OCI-LY3 (cell line): ENCODE data around the gene ARL13A.

Experiments
- H2AFZ ChIP-seq: fragments of 200-600, 300-600 bp; shearing (Covaris generic); 2 replicates; pipeline ENCODE4 v1.6.0; 2014; ENCODE audit warnings: antibody characterized with exemption, low read depth, low read length
- H3K27ac ChIP-seq: fragments of 200-600, 300-600 bp; sonication (generic); 2 replicates; pipeline ENCODE4 v1.5.1; 2014; ENCODE audit warnings: mild to moderate bottlenecking, low read length, moderate library complexity, mixed read lengths
- H3K27me3 ChIP-seq: fragments of 200-600, 300-600 bp; sonication (generic); 2 replicates; pipeline ENCODE4 v1.6.1; 2014; ENCODE audit warnings: low read depth, low read length, mixed read lengths
- H3K36me3 ChIP-seq: fragments of 200-600, 300-600 bp; sonication (generic); replicated peaks from 2 replicates; pipeline ENCODE3; 2014; ENCODE audit warnings: low read depth, low read length, mixed read lengths
- H3K4me1 ChIP-seq: fragments of 300-600, 200-600 bp; sonication (generic); 2 replicates; pipeline ENCODE4 v1.6.1; 2014; ENCODE audit warnings: low read length, mixed read lengths
- H3K4me2 ChIP-seq: fragments of 200-600, 300-600 bp; sonication (generic); 2 replicates; pipeline ENCODE4 v1.6.1; 2014; ENCODE audit warnings: low read length, mixed read lengths
- H3K4me3 ChIP-seq: fragments of 300-600, 200-600 bp; sonication (generic); 2 replicates; pipeline ENCODE4 v1.5.1; 2014; ENCODE audit warnings: antibody characterized with exemption, mild to moderate bottlenecking, low read length, moderate library complexity
- H3K79me2 ChIP-seq: fragments of 300-600, 200-600 bp; shearing (Covaris generic); 2 replicates; pipeline ENCODE4 v1.6.1; 2014; ENCODE audit warnings: mild to moderate bottlenecking, low read length, mixed read lengths
- H3K9ac ChIP-seq: fragments of 300-600, 200-600 bp; shearing (Covaris generic); 2 replicates; pipeline ENCODE4 v1.6.0; 2014; ENCODE audit warnings: mild to moderate bottlenecking, low read length, moderate library complexity
- H3K9me3 ChIP-seq: fragments of 200-600, 300-600 bp; shearing (Covaris generic); 2 replicates; pipeline ENCODE4 v1.6.1; 2014; ENCODE audit warnings: low read length, mixed read lengths; ENCODE audit not compliant: insufficient read depth
- H4K20me1 ChIP-seq: fragments of 200-600, 300-600 bp; sonication (generic); 2 replicates; pipeline ENCODE4 v1.6.1; 2016; ENCODE audit warnings: low read length, mixed read lengths; ENCODE audit not compliant: insufficient read depth
- EZH2phosphoT487 ChIP-seq: fragments of 200-600 bp; shearing (Covaris generic); IDR thresholded peaks from 2 replicates; pipeline ENCODE4 v1.6.1; 2018; ENCODE audit warnings: antibody characterized with exemption, mixed run types, low read depth
- TF ChIP-seq, protein P1 (sequence below): fragments of 200-600, 300-600 bp; sonication (generic); IDR thresholded peaks from 2 replicates; pipeline ENCODE4 v1.5.1; 2014; ENCODE audit warnings: antibody characterized with exemption, low read length, low read depth

Gene ARL13A

DNA sequence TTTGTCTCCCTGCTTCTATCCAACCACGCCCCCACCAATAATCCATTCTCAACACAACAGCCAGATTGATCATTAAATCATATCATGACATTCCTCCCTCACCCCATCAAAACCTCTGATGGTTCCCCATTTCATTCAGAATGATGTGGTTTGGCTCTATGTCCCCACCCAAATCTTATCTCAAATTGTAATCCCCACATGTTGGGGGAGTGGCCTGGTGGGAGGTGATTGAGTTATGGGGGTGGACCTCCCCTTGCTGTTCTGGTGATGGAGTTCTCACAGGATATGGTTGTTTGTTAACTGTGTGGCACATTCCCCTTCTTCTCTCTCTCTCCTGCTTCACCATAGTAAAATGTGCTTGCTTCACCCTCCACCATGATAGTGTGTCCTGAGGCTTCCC, 59.1 kb downstream of the ARL13A start:
- no peak overlapping the region for H3K4me3 ChIP-seq
- H3K36me3 ChIP-seq = no peaks in the 10 kb centered on the region
- no peaks in the 10 kb centered on the region for H3K4me1 ChIP-seq

DNA sequence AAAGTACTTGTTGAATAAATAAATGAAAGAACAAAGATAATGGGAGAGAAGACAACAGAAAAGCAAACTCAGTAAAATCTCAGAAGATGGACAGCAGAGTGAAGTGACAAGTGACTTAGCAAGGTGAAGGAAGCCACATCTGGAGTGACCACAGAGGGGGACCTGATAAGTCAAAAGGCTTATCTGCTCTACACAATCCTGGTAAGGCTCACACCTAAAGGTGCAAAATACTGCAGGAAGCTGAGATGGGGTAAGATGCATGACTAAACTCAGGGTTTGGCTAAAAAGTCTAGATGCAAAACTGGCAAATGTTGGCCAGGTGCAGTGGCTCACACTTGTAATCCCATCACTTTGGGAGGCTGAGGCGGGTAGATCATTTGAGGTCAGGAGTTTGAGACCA, 60.2 kb downstream of the ARL13A start:
- Histone ChIP-seq H3K4me1 (no peaks in the 10 kb centered on the region), H3K9me3 (no peaks in the 10 kb centered on the region)

More for the DNA sequence above, 59.1 kb downstream of the ARL13A start:
- no peak overlapping the region for H2AFZ ChIP-seq
- no peak overlapping the region for H3K4me2 ChIP-seq
- H3K27me3 ChIP-seq = no peaks in the 10 kb centered on the region
- no peaks in the 10 kb centered on the region for H4K20me1 ChIP-seq
- TF ChIP-seq, protein P1, sequence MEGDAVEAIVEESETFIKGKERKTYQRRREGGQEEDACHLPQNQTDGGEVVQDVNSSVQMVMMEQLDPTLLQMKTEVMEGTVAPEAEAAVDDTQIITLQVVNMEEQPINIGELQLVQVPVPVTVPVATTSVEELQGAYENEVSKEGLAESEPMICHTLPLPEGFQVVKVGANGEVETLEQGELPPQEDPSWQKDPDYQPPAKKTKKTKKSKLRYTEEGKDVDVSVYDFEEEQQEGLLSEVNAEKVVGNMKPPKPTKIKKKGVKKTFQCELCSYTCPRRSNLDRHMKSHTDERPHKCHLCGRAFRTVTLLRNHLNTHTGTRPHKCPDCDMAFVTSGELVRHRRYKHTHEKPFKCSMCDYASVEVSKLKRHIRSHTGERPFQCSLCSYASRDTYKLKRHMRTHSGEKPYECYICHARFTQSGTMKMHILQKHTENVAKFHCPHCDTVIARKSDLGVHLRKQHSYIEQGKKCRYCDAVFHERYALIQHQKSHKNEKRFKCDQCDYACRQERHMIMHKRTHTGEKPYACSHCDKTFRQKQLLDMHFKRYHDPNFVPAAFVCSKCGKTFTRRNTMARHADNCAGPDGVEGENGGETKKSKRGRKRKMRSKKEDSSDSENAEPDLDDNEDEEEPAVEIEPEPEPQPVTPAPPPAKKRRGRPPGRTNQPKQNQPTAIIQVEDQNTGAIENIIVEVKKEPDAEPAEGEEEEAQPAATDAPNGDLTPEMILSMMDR = no peak
- no peak for TF ChIP-seq EZH2phosphoT487
- no peaks in the 10 kb centered on the region for H3K9me3 ChIP-seq
- no peaks in the 10 kb centered on the region for H3K79me2 ChIP-seq
- no peak overlapping the region for H3K9ac ChIP-seq
- no peak overlapping the region for H3K27ac ChIP-seq

DNA sequence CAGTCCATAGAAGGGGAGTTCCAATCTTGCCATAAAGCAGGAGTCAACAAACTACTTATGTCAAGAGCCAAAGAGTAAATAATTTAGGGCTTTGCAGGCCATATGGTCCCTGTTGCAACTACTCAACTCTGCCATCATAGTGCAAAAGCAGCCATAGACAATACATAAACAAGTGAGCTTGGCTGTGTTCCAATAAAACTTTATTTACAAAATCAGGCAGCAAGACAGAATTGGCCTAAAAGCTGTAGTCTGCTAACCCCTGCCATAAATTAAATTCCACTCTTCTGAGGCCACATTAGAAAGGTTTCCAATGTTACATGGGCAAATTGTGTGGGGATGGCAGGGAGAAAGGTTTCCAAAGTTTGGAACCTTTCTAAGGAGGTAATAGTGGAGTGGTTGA, 67.7 kb downstream of the ARL13A start:
- Histone ChIP-seq H3K4me3 (no peak overlapping the region), H4K20me1 (no peaks in the 10 kb centered on the region), H3K36me3 (peaks cover 13% of the 10 kb centered on the region), H3K27ac (no peak overlapping the region), H3K79me2 (no peaks in the 10 kb centered on the region), H3K27me3 (no peaks in the 10 kb centered on the region), H2AFZ (no peak overlapping the region), H3K9me3 (no peaks in the 10 kb centered on the region), H3K9ac (no peak overlapping the region), H3K4me2 (no peak overlapping the region), H3K4me1 (no peaks in the 10 kb centered on the region)
- no peak for TF ChIP-seq EZH2phosphoT487

More for the DNA sequence above, 60.2 kb downstream of the ARL13A start:
- Histone ChIP-seq H3K27ac (no peak overlapping the region), H3K9ac (no peak overlapping the region), H3K27me3 (no peaks in the 10 kb centered on the region), H3K4me2 (no peak overlapping the region), H3K79me2 (no peaks in the 10 kb centered on the region), H3K4me3 (no peak overlapping the region), H3K36me3 (no peaks in the 10 kb centered on the region), H4K20me1 (no peaks in the 10 kb centered on the region), H2AFZ (no peak overlapping the region)
- TF ChIP-seq, protein P1 = no peak
- TF ChIP-seq EZH2phosphoT487 = no peak

DNA sequence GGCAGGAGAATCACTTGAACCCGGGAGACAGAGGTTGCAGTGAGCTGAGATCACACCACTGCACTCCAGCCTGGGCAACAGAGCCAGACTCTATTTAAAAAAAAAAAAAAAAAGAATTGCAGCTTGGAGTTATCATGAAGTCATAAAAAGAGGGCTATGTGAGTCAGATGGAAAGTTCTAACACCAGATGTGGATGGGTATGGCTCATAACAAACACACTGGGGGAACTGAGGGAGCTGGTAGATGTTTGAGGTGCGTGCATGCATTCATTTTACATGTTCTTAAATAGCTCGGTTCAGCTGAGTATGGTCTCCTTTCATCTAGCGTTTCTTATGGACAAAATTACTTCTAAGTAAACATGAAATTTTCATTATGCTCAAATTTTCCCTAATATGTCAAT, 70.7 kb downstream of the ARL13A start:
- TF ChIP-seq EZH2phosphoT487 = no peak
- TF ChIP-seq, protein P1 = no peak
- H3K36me3 ChIP-seq = peaks cover 10% of the 10 kb centered on the region
- H3K79me2 ChIP-seq = no peaks in the 10 kb centered on the region
- H3K9me3 ChIP-seq = no peaks in the 10 kb centered on the region
- H2AFZ ChIP-seq = no peak overlapping the region
- no peak overlapping the region for H3K4me2 ChIP-seq
- H3K4me1 ChIP-seq = no peaks in the 10 kb centered on the region
- no peak overlapping the region for H3K4me3 ChIP-seq
- H3K27me3 ChIP-seq = no peaks in the 10 kb centered on the region
- no peak overlapping the region for H3K27ac ChIP-seq
- no peak overlapping the region for H3K9ac ChIP-seq
- H4K20me1 ChIP-seq = no peaks in the 10 kb centered on the region
